T-helper 1 cell (primary cell): Measurements from ENCODE around the gene SLC9C1.
A peak's percentile ranks its signal among the peaks of the same experiment; 100 is the strongest.
"Not testable (repeated sequence)": the region's sequence is repeated elsewhere in the genome, so short reads cannot be mapped to it uniquely, and the experiment has no call there.

Experiments used
- DNase-seq, 5 donors: peaks; one replicate each; pipeline ENCODE4 v3.0.0-alpha.2; 2012 to 2020

Gene SLC9C1

GRCh38 chr3:112185423-112186035 lies 108.5 kb downstream of the SLC9C1 start:
- DNase-seq: not testable (repeated sequence)

GRCh38 chr3:112175646-112176045 lies 118.4 kb downstream of the SLC9C1 start:
- no peak for DNase-seq

GRCh38 chr3:112175037-112175436 lies 119.0 kb downstream of the SLC9C1 start:
- DNase-seq: no peak

GRCh38 chr3:112171144-112171543 lies 122.9 kb downstream of the SLC9C1 start:
- DNase-seq: no peak

- no peak for DNase-seq
Measured at GRCh38 chr3:112170046-112170445, 124.0 kb downstream of the SLC9C1 start.

- no peak for DNase-seq
Measured at GRCh38 chr3:112167758-112168157, 126.3 kb downstream of the SLC9C1 start.

- no peak for DNase-seq
Measured at GRCh38 chr3:112149136-112149535, 144.9 kb downstream of the SLC9C1 start.

GRCh38 chr3:112143689-112144088 lies 150.3 kb downstream of the SLC9C1 start:
- DNase-seq: peak in 1 of 5 donors; percentile 23

GRCh38 chr3:112143251-112143650 lies 150.8 kb downstream of the SLC9C1 start:
- DNase-seq: peak in 1 of 5 donors; percentile 61

GRCh38 chr3:112141293-112141692 lies 152.7 kb downstream of the SLC9C1 start:
- no peak for DNase-seq

GRCh38 chr3:112140584-112140983 lies 153.4 kb downstream of the SLC9C1 start:
- no peak for DNase-seq

- no peak for DNase-seq
Measured at GRCh38 chr3:112138219-112138969, 155.6 kb downstream of the SLC9C1 start.

GRCh38 chr3:112137781-112138180 lies 156.2 kb downstream of the SLC9C1 start:
- DNase-seq: no peak

GRCh38 chr3:112136959-112137693 lies 156.9 kb downstream of the SLC9C1 start:
- peak in 1 of 5 donors; percentile 50 for DNase-seq

- DNase-seq: no peak
Measured at GRCh38 chr3:112136046-112136445, 158.0 kb downstream of the SLC9C1 start.

- DNase-seq: peak in 1 of 5 donors; percentile 21
Measured at GRCh38 chr3:112134335-112135124, 159.5 kb downstream of the SLC9C1 start.

- DNase-seq: no peak
Measured at GRCh38 chr3:112133626-112134334, 160.2 kb downstream of the SLC9C1 start.

GRCh38 chr3:112132975-112133448 lies 161.0 kb downstream of the SLC9C1 start, which contains the start of gene GCSAM:
Gene GCSAM (minus strand): TSS chr3:112133248. CDS start chr3:112133120, 128 bp downstream.
- peak; percentile 25 to 84 (median 62) for DNase-seq

GRCh38 chr3:112132554-112132953 lies 161.5 kb downstream of the SLC9C1 start:
- no peak for DNase-seq

- no peak for DNase-seq
Measured at GRCh38 chr3:112132088-112132487, 161.9 kb downstream of the SLC9C1 start.

GRCh38 chr3:112131111-112131510 lies 162.9 kb downstream of the SLC9C1 start:
- no peak for DNase-seq

- DNase-seq: no peak
Measured at GRCh38 chr3:112130638-112130993, 163.4 kb downstream of the SLC9C1 start.
